ENCODE data around the gene RAB21.

- TF ChIP-seq HMGA2 (CRISPR knock-in tag; IDR thresholded peaks at IDR 0.05) (no peak), ZNF423 (CRISPR knock-in tag; IDR thresholded peaks at IDR 0.05) (no peak), CTCF (IDR thresholded peaks at IDR 0.05) (no peak), NR3C1 (CRISPR knock-in tag; conservative IDR thresholded peaks at IDR 0.05; ENCODE audit: low read depth) (no peak), ATF3 (CRISPR knock-in tag; conservative IDR thresholded peaks at IDR 0.05) (no peak), CREB1 (CRISPR knock-in tag; IDR thresholded peaks at IDR 0.05) (no peak), ZBTB21 (CRISPR knock-in tag; IDR thresholded peaks at IDR 0.05; ENCODE audit: borderline replicate concordance) (no peak), NFYB (CRISPR knock-in tag; conservative IDR thresholded peaks at IDR 0.05; ENCODE audit: low read depth) (no peak), JUN (CRISPR knock-in tag; IDR thresholded peaks at IDR 0.05) (no peak), ATF6 (CRISPR knock-in tag; IDR thresholded peaks at IDR 0.05) (no peak), NR2C2 (CRISPR knock-in tag; IDR thresholded peaks at IDR 0.05) (no peak), MAX (CRISPR knock-in tag; IDR thresholded peaks at IDR 0.05) (no peak), ZNF396 (CRISPR knock-in tag; IDR thresholded peaks at IDR 0.05; ENCODE audit: borderline replicate concordance) (no peak), AR (CRISPR knock-in tag; IDR thresholded peaks at IDR 0.05) (no peak)
These were observed 94.6 kb downstream of the RAB21 start for GRCh38 chr12:71849109-71849851.
